KBM-7 (cell line): ENCODE results near the gene ITK.

ENCODE experiments used
- DNase-seq: peaks from one replicate; pipeline ENCODE4 v3.0.0-alpha.2; 2015
- in situ Hi-C: fragments of 300-500 bp; cut with MboI; formaldehyde crosslinking; loops from 2 replicates; pipeline ENCODE4 v1.14.3; 2020; ENCODE audit warnings: low sequenced_read_pairs, low pct_unique_long_range_greater_than_20kb, mixed read lengths

The ITK gene

GRCh38 chr5:157267025-157267424 is 86.4 kb downstream of the ITK start:
- DNase-seq: no peak
- in situ Hi-C loops: no loop called here

DNA sequence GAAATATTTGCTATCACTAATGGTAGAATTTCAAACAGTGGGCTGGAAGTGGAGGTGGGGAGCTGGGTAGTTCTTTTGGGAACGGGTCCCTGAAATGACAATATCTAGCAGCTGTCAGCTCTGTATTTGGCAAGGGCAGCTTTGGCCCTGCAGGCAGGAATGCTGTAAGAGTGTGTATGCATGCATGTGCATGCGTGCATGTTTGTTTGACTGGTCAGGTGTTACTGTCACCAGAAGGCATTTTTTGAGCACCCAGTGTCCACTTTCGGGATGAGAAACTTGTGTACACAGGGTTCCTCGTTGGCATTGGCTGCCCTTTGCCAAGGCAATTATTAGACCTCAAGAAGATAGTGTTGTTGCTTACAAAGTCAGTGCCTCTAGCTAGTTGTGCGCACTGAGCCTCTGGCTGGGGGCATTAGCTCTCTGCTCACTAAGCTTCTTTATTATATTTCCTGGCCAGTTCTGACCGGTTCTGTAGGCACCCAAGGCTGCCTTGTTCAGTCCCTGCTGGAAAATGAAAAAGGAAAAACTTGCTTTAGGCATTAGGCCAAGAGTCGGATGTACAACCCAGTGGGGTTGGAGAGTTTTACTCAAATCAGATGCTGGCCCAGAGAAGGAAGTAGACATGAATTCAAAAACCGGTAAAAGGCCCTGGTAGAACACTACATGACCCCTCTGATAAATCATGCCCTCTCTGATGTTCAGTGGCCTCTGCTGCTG is 87.3 kb downstream of the ITK start:
- in situ Hi-C loops: no loop called here

DNA sequence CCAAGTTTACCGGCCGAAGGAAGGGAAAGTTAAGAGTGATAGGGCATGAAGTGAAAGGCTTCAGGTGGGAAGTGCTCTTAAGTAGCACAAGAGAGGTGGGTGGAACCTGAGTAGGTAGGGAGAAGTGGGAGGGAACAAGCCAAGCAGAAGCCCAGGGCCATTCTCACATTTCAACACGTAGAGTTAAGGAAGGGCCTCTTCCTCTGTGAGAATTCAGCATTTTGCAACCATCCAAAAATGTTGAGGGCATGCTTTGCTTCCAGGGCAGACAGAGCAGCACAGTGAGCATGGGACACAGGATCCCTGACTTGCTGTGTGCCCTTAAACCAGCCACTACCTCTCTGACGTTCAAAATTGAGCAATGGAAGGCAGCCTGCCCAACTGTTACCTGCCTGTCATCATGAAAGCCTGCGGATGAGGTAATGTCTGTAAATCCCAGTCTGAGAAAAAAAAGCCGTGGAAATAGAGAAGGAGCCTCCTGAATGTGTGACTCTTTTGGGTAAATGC is 88.6 kb downstream of the ITK start:
- in situ Hi-C loops: no loop called here
- DNase-seq: peak; percentile 30

More for the DNA sequence above, 87.3 kb downstream of the ITK start:
- no peak for DNase-seq

DNA sequence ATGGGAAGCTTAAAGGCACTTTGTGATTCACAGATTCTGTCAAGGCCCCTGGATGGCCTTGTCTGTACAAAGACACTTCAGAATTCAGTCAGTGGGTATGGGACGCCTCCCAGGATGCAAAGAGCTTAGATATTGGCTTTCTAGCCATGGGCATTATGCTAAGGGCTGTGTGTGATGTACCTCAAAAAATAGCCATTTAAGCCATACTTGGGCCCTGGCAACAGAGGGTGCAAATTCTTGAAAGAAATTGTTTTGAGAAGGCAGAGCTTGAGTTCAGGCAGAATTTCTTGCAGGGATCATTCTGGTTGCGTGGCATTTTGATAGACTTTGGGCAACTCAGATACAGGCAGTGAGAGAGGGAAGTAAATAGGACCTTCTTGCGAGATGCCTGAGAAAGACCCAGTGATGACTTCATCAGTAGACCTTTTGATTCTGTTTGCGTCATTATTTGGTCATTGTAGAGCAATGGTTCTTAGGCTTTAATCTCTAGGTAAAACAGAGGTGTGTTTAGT is 89.2 kb downstream of the ITK start:
- in situ Hi-C loops: no loop called here
- DNase-seq: no peak

DNA sequence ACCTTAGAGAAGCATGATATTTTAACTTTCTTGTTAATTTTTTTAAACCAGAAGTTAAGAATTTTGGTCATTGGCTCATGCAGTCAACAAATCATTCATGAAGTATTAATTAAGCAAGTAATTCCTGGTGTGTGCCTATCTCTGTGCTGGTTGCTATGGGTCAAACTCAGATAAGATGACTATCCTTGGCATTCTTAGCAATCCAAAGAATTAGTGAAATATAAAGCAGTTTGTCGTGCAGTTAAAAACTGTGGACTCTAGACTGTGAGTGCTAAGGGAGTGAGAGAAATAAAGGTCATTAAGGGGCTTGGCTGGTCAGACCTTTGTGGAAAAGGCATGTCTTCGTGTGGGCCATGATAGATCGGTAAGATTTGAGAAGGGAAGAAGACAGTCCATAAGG is 90.1 kb downstream of the ITK start:
- in situ Hi-C loops: no loop called here
- no peak for DNase-seq

- DNase-seq: peak; percentile 96
- in situ Hi-C loops: no loop called here
These were observed 91.2 kb downstream of the ITK start for GRCh38 chr5:157271740-157272271.

- in situ Hi-C loops: no loop called here
These were observed 92.5 kb downstream of the ITK start for GRCh38 chr5:157273131-157273556.

DNA sequence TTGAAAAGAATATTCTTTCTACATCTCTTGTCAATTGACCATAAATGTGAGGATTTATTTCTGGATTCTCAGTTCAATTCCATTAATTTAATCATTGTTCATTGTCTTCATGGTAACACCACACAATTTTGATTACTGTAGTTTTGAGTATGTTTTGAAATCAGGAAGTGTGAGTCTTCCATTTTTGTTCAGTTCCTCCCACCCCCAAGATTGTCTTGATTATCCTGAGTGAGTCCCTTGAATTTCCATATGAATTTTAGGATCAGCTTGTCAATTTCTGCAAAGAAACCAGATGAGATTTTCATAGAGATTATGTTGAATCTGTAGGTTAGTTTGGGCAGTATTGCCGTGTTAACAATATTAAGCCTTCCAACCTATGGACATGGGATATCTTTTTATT is 94.8 kb downstream of the ITK start:
- in situ Hi-C loops: no loop called here
- DNase-seq: no peak

More at GRCh38 chr5:157273131-157273556, 92.5 kb downstream of the ITK start:
- DNase-seq: peak; percentile 36

DNA sequence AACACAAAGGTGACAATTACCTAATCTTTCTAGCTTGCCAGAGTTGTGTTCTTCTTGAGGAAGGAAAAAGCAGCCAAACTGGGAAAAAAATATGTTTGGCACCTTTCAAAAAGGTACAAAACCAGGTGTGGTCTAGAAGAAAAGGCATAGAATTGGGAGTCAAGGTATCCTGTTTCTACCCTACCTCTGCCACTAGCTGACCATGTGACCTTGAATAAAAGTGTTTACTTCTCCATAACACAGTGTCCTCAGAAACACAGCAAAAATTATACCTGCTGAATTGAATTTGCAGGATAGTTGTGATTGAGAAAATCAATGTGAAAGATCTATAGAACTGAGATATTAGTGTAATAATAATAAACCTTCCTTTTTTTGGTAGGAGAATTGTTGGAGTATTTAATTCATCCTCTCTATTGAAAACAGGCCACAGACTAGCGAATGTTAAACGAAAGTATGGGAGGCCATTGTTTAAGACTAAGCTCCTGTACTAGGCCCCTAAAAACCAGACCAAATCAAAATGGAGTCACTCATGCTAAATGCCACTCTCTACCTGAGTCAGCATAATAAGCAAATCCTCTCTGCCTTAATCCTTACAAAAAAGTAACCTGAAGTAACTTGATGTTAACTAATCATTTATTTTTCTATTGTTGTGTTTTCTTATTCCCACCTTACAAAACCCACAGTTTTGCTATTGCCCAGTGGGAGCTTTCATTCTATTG is 97.8 kb downstream of the ITK start:
- no peak for DNase-seq
- in situ Hi-C loops: no loop called here

DNA sequence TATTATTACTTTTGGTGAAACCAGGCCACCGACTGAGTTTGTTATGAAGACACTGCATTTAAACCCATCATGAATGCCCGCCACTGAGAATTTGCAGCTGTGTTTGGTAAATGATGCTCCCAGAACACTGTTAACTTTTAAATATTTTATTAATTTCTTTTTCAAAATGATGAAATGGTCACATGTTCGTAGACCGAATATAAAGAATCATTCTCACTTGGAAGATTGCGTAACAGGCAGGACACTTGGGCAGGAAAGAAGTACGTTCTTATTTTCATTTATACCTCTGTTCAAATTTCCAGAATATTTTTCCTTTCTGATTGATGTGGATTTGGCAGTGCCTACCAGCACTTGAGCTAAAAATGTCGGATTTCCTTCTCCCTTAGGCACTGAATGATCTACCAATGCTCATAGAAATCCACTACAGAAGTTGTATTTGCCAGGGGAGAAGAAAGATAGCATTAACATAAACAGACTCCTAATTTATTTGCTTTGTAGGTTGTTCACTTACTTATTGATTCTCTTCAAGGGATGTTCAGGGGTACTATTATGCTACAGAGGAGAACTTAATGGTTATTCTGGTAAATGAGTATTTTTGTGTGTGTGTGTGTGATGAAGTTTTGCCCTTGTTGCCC is 99.1 kb downstream of the ITK start:
- DNase-seq: no peak
- in situ Hi-C loops: no loop called here

- DNase-seq: no peak
- in situ Hi-C loops: no loop called here
These were observed 100.3 kb downstream of the ITK start for GRCh38 chr5:157280927-157281326.

GRCh38 chr5:157282150-157282549 is 101.5 kb downstream of the ITK start:
- in situ Hi-C loops: no loop called here
- no peak for DNase-seq

- in situ Hi-C loops: no loop called here
- peak; percentile 65 for DNase-seq
These were observed 102.8 kb downstream of the ITK start for GRCh38 chr5:157283434-157283833.

GRCh38 chr5:157284458-157285212 is 104.0 kb downstream of the ITK start:
- in situ Hi-C loops: no loop called here
- DNase-seq: no peak

- DNase-seq: no peak
- in situ Hi-C loops: no loop called here
These were observed 104.8 kb downstream of the ITK start for GRCh38 chr5:157285310-157286035.

DNA sequence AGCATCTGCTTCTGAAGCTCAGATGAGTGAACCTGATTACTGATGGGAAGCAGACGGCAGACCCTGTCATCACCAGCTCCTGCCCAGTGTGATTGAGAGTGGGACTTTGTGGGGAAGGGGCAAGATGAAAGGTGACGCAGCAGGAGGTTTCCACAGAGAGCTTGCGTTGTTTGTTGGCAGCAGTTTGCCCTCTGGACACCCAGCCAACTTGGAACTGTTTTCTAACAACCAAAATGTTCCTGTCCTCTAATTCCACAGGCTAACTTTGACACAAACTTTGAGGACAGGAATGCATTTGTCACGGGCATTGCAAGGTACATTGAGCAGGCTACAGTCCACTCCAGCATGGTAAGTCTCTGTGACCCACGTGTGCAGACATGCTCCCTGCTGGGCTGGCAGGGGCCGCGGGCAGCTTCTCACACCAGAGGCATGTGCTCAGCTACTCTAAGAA is 106.1 kb downstream of the ITK start:
- DNase-seq: no peak

DNA sequence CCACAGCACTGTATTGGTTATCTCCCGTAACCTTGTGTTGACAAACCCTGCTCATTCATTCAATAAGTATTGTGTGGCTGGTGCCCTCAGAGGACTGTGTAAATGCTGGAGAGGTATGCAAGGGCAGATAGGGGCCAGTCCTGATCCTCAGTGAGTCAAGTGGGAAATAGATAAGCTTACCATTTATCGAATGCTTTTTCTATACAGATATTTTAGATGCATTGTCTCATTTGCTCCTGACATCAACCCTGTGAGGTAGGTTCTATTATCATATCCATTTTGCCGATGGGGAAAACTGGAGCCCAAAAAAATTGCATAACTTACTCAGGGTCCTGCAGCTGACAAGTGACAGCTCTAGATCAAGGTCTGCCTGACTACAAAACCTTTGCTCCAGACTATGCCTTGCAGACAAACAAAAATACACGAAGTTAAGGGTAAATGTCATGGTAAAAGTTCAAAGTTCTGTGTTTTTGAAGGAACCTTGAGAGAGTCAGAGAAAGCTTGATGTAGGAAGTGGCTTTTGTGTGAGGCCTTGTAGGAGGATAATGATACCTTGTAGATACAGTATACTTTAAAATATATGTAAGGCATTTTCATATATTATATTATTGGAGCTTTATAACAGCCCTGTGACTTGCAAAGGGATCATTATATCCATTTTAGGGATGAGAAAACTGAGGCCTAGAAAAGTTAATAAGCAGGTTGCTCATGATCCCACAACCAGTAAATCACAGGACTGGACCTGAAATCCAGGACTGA is 107.9 kb downstream of the ITK start:
- in situ Hi-C loops: no loop called here
- DNase-seq: no peak

More for the DNA sequence above, 106.1 kb downstream of the ITK start:
- in situ Hi-C loops: no loop called here
